Endothelial cell of umbilical vein (primary cell): Measurements from ENCODE around the gene PTCH1. TPM values are rescaled to one million over a fixed set of nuclear protein-coding genes. Genes with fewer than 3 reads are reported as not detected.

ENCODE experiments used
- BruUV-seq: library from RNA; stranded (reverse); fragments of 400-500 nt; replicated peaks from 2 replicates; lab custom pipeline; 2021; lab: Mats Ljungman, UMichigan
- CTCF ChIA-PET: fragments of 300-600, 350-600 bp; sonication (Branson Sonifier 250); formaldehyde crosslinking; loops from one replicate; lab custom pipeline; 2021; ENCODE audit warnings: antibody characterized with exemption, inconsistent platforms; lab: Charles Lee
- POLR2A ChIA-PET: fragments of 300-600, 350-600 bp; sonication (Branson Sonifier 250); formaldehyde crosslinking; loops from one replicate; lab custom pipeline; 2021; ENCODE audit warnings: antibody characterized with exemption, inconsistent platforms; lab: Charles Lee
- DNase-seq: peaks from one replicate; pipeline ENCODE4 v3.0.0-alpha.2; 2011; ENCODE audit warnings: low read depth, low spot score
- FAIRE-seq: peaks from 2 replicates; lab custom pipeline; 2011; peaks lifted over from hg19 to GRCh38; lab: Jason Lieb, UNC
- H2AFZ ChIP-seq: 2 replicates; pipeline ENCODE4 v1.6.0; 2012; ENCODE audit warnings: low read depth, low read length, control low read depth, inconsistent platforms
- H3K27ac ChIP-seq: 2 replicates; pipeline ENCODE4 v1.5.1; 2011; ENCODE audit warnings: low read depth, mild to moderate bottlenecking, control low read depth, low read length, moderate library complexity; ENCODE audit not compliant: insufficient read depth
- H3K27me3 ChIP-seq, 2 experiments: 2 replicates each; pipeline versions ENCODE4 v1.6.0 to v1.6.1; 2011; ENCODE audit warnings: low read length in 2 of 2, mixed read lengths in 1 of 2; ENCODE audit not compliant: control insufficient read depth in 2 of 2, insufficient read depth in 2 of 2
- H3K36me3 ChIP-seq, 2 experiments: 2 replicates in 1 of 2; 3 replicates in 1 of 2; pipeline ENCODE4 v1.5.1; 2011; ENCODE audit warnings: low read length in 2 of 2, mild to moderate bottlenecking in 1 of 2, moderate library complexity in 1 of 2; ENCODE audit not compliant: control insufficient read depth in 2 of 2, insufficient read depth in 2 of 2; ENCODE audit errors: extremely low read depth in 1 of 2
- H3K4me1 ChIP-seq: 3 replicates; pipeline ENCODE4 v1.5.1; 2011; ENCODE audit warnings: mild to moderate bottlenecking, low read length; ENCODE audit not compliant: control insufficient read depth, insufficient read depth; ENCODE audit errors: extremely low read depth
- H3K4me2 ChIP-seq: 2 replicates; pipeline ENCODE4 v1.6.1; 2011; ENCODE audit warnings: low read length, control low read depth, mixed read lengths; ENCODE audit not compliant: insufficient read depth
- H3K4me3 ChIP-seq, 3 experiments: fragments of 200-600 bp in 1 of 3; sonication (generic), shearing (Covaris generic) in 1 of 3; replicated peaks in 1 of 3; 2 replicates each; pipeline ENCODE4 v1.5.1; 2011 to 2016; ENCODE audit warnings: control low read depth in 3 of 3, low read length in 3 of 3, mild to moderate bottlenecking in 2 of 3, inconsistent platforms in 1 of 3, low read depth in 1 of 3, moderate library complexity in 1 of 3; ENCODE audit not compliant: insufficient read depth in 1 of 3
- H3K79me2 ChIP-seq: 2 replicates; pipeline ENCODE4 v1.6.0; 2012; ENCODE audit warnings: low read length, inconsistent platforms; ENCODE audit not compliant: control insufficient read depth, insufficient read depth
- H3K9ac ChIP-seq: replicated peaks from 2 replicates; pipeline ENCODE3; 2011; ENCODE audit warnings: low read length, control low read depth; ENCODE audit not compliant: insufficient read depth; ENCODE audit errors: extremely low read depth
- H3K9me1 ChIP-seq: replicated peaks from 3 replicates; pipeline ENCODE4 v1.6.0; 2011; ENCODE audit warnings: mild to moderate bottlenecking, low read length; ENCODE audit not compliant: control insufficient read depth, insufficient read depth; ENCODE audit errors: extremely low read depth
- H3K9me3 ChIP-seq: replicated peaks from 2 replicates; pipeline ENCODE4 v1.5.1; 2012; ENCODE audit warnings: low read length, inconsistent platforms; ENCODE audit not compliant: control insufficient read depth, insufficient read depth
- H4K20me1 ChIP-seq: replicated peaks from 2 replicates; pipeline ENCODE3; 2011; ENCODE audit warnings: mild to moderate bottlenecking, low read length; ENCODE audit not compliant: control insufficient read depth, insufficient read depth; ENCODE audit errors: extremely low read depth
- EZH2 ChIP-seq: IDR thresholded peaks from 2 replicates; pipeline ENCODE4 v1.6.1; 2012; ENCODE audit warnings: borderline replicate concordance, low read depth, mild to moderate bottlenecking, moderate library complexity, low read length, inconsistent platforms; ENCODE audit not compliant: severe bottlenecking
- FOS ChIP-seq: IDR thresholded peaks from 2 replicates; pipeline ENCODE4 v1.6.1; 2011; ENCODE audit warnings: mild to moderate bottlenecking, low read length, moderate library complexity, borderline replicate concordance; ENCODE audit not compliant: insufficient read depth
- GATA2 ChIP-seq: IDR thresholded peaks from 2 replicates; pipeline ENCODE4 v1.7.0; 2011; ENCODE audit warnings: low read depth, mild to moderate bottlenecking, moderate library complexity, mixed read lengths, low read length; ENCODE audit not compliant: insufficient read length, insufficient read depth
- JUN ChIP-seq: IDR thresholded peaks from 2 replicates; pipeline ENCODE4 v1.6.1; 2011; ENCODE audit warnings: borderline replicate concordance, low read depth; ENCODE audit not compliant: insufficient read length, insufficient read depth
- MYC ChIP-seq: IDR thresholded peaks from one replicate; pipeline ENCODE4 v1.6.1; 2011; ENCODE audit warnings: mild to moderate bottlenecking, low read depth, low read length
- POLR2A ChIP-seq: IDR thresholded peaks from 2 replicates; pipeline ENCODE4 v1.6.1; 2012; ENCODE audit warnings: low read depth, mild to moderate bottlenecking, control low read depth, low read length
- POLR2AphosphoS5 ChIP-seq: IDR thresholded peaks from 2 replicates; pipeline ENCODE4 v1.6.1; 2012; ENCODE audit warnings: low read depth, mild to moderate bottlenecking, control low read depth, low read length, moderate library complexity; ENCODE audit not compliant: insufficient read depth
- dilution Hi-C: fragments of 300-500 bp; cut with MboI; formaldehyde crosslinking; loops from one replicate; pipeline ENCODE4 v1.15.0; 2019; ENCODE audit warnings: low sequenced_read_pairs; ENCODE audit not compliant: extremely low pct_ligation_motif_present
- intact Hi-C: fragments of 100-400 bp; cut with micrococcal nuclease; formaldehyde crosslinking; loops from one replicate; pipeline ENCODE4 v1.10.0; 2022
- polyA plus RNA-seq, 4 experiments: library from polyadenylated mRNA; depleted of rRNA in 3 of 4; stranded (reverse) in 3 of 4; unstranded in 1 of 4; fragments of >200 nt; gene quantifications; 2 replicates each; pipeline versions ENCODE4 v1.2.1 to v1.2.3, GENCODE V29; 2011 to 2012; ENCODE audit warnings: missing spikeins in 1 of 4
- total RNA-seq: library from RNA; stranded (reverse); gene quantifications from 2 replicates; pipeline ENCODE4 v1.2.3, GENCODE V29; 2021
- TF ChIP-seq, protein P1 (sequence below), 2 donors: IDR thresholded peaks; 1 replicate in 1 of 2; 2 replicates in 1 of 2; pipeline ENCODE4 v1.5.1; 2011; ENCODE audit warnings: low read length in 2 of 2, mild to moderate bottlenecking in 2 of 2, moderate library complexity in 2 of 2, control low read depth in 1 of 2, inconsistent platforms in 1 of 2, low read depth in 1 of 2; ENCODE audit not compliant: insufficient read depth in 1 of 2; ENCODE audit errors: extremely low read depth in 1 of 2
- TF ChIP-seq, protein P2 (sequence below): IDR thresholded peaks from 2 replicates; pipeline ENCODE4 v1.6.1; 2011; ENCODE audit not compliant: insufficient read depth, insufficient read length

The PTCH1 gene
- total and polyA plus RNA-seq, 2 donors (not counting 3 experiments of a cell fraction or from before 2014, with no cell fraction given): 3.9 to 12.1 TPM

DNA sequence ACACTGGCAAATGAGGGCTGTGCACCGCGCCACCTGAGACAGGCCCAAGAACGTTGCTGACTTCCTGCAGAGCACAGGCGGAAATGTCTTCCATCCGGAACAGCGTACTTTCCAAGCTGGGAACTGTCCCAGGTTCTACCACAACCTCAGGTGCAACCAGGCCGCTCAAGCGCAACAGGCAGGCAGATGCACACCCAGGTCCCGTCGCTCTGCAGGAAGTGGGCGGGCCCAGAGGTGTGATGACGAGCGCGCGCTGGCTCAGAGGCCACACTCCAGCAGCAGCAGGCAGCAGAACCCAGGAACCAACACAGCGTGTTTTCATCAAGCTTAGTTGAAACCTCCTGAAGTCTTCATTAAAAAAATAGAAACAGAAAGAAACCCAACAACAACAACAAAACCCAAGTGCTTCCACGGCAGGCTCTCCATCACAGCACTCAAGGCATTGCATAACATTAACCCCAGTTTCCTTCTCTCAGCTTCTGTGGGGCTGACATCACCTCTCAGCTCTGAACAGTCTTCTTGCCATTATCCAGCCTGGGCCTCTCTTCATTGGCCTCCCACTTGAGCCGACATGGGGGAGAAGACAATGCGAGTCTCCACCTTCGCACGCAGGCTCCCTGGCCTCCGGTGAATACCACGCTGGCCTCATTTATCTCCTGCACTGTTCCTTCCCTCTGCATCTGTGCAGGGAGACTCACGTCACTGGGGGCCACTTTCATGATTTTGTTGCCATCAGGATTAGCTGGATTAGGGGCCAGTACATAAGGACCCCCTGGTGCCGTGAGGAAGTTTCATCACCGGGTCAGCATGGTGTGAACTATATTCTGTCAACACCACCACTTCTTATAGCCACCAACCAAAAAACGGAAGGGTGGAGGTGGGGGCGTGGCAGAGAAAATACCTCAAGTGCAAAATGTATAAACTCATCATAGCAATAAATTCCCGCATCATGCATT is 22.1 kb downstream of the PTCH1 start:
- ChIA-PET CTCF (no interaction called here), POLR2A (no interaction called here)
- Histone ChIP-seq H3K9ac (no peak overlapping the region), H3K27ac (no peak overlapping the region), H3K4me3 (no peak overlapping the region), H3K9me1 (no peaks in the 10 kb centered on the region), H3K9me3 (no peaks in the 10 kb centered on the region), H3K79me2 (no peaks in the 10 kb centered on the region), H2AFZ (no peak overlapping the region), H3K4me2 (no peak overlapping the region), H3K27me3 (no peaks in the 10 kb centered on the region), H3K36me3 (no peaks in the 10 kb centered on the region), H4K20me1 (no peaks in the 10 kb centered on the region), H3K4me1 (no peaks in the 10 kb centered on the region)
- DNase-seq: no peak
- dilution Hi-C loops: no loop called here
- no peak for TF ChIP-seq POLR2A
- TF ChIP-seq JUN: no peak
- TF ChIP-seq, protein P1, sequence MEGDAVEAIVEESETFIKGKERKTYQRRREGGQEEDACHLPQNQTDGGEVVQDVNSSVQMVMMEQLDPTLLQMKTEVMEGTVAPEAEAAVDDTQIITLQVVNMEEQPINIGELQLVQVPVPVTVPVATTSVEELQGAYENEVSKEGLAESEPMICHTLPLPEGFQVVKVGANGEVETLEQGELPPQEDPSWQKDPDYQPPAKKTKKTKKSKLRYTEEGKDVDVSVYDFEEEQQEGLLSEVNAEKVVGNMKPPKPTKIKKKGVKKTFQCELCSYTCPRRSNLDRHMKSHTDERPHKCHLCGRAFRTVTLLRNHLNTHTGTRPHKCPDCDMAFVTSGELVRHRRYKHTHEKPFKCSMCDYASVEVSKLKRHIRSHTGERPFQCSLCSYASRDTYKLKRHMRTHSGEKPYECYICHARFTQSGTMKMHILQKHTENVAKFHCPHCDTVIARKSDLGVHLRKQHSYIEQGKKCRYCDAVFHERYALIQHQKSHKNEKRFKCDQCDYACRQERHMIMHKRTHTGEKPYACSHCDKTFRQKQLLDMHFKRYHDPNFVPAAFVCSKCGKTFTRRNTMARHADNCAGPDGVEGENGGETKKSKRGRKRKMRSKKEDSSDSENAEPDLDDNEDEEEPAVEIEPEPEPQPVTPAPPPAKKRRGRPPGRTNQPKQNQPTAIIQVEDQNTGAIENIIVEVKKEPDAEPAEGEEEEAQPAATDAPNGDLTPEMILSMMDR (IDR thresholded peaks at IDR 0.05; ENCODE audit: extremely low read depth in 1 of 2, insufficient read depth in 1 of 2, low read depth in 1 of 2, low read length in 2 of 2): no peak
- no peak for TF ChIP-seq POLR2AphosphoS5
- TF ChIP-seq EZH2: no peak
- no peak for TF ChIP-seq FOS
- TF ChIP-seq MYC: no peak
- TF ChIP-seq, protein P2, sequence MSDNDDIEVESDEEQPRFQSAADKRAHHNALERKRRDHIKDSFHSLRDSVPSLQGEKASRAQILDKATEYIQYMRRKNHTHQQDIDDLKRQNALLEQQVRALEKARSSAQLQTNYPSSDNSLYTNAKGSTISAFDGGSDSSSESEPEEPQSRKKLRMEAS: no peak
- no peak for TF ChIP-seq GATA2
- intact Hi-C loops: no loop called here
- BruUV-seq: no TSS peak
- FAIRE-seq: no peak
